Measurements from ENCODE around the gene HSPB1.
A peak's percentile ranks its signal among the peaks of the same experiment; 100 is the strongest.
"Not testable (repeated sequence)": the region's sequence is repeated elsewhere in the genome, so short reads cannot be mapped to it uniquely, and the experiment has no call there.

HSPB1 gene

DNA sequence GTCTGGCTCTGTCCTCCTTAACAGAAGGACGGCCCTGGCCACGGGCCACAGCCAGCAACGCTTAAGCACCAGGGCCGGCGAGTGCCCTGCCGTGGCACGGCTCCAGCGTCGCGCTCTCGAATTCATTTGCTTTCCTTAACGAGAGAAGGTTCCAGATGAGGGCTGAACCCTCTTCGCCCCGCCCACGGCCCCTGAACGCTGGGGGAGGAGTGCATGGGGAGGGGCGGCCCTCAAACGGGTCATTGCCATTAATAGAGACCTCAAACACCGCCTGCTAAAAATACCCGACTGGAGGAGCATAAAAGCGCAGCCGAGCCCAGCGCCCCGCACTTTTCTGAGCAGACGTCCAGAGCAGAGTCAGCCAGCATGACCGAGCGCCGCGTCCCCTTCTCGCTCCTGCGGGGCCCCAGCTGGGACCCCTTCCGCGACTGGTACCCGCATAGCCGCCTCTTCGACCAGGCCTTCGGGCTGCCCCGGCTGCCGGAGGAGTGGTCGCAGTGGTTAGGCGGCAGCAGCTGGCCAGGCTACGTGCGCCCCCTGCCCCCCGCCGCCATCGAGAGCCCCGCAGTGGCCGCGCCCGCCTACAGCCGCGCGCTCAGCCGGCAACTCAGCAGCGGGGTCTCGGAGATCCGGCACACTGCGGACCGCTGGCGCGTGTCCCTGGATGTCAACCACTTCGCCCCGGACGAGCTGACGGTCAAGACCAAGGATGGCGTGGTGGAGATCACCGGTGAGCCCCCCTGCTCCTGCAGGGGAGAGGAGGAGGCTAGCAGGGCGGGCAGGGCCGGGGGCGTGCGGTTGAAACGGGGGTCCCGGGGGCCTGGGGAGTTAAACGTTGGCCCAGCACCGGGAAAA, at the start of gene HSPB1:
Gene HSPB1 (plus strand): TSS at position 327 of the 855 bp plus-strand sequence. CDS start 40 bp downstream, at position 367.
- peak; percentile 68 for DNase-seq

GRCh38 chr7:76254781-76255180, 47.7 kb upstream of the HSPB1 start:
- DNase-seq = no peak

GRCh38 chr7:76257973-76258372, 44.5 kb upstream of the HSPB1 start:
- no peak for DNase-seq

- no peak for DNase-seq
These were observed 43.1 kb upstream of the HSPB1 start for GRCh38 chr7:76259124-76260093.

- DNase-seq = no peak
These were observed 42.2 kb upstream of the HSPB1 start for GRCh38 chr7:76260171-76260703.

GRCh38 chr7:76261329-76261728, 41.1 kb upstream of the HSPB1 start:
- no peak for DNase-seq

- no peak for DNase-seq
These were observed 40.5 kb upstream of the HSPB1 start for GRCh38 chr7:76261931-76262330.

GRCh38 chr7:76262683-76263402, 39.6 kb upstream of the HSPB1 start:
- DNase-seq = no peak

DNA sequence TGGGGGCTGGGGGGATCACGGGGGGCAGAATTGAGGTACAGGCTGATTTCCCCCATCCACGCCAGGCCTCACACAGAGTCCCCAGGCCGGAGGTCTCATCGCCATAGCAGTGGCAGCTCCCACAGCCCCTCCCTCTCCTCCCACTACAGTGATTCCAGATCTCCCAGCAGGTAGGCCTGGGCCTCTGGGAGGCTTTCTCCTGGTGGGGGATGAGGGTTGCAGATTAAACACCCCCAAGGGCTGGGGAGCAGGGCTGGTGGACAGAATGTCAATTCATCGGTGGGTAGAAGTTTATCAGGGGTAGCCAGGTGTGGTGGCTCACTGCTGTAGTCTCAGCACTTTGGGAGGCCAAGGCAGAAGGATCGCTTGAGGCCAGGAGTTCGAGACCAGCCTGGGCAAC, 37.2 kb upstream of the HSPB1 start:
- DNase-seq = no peak

- DNase-seq = no peak
These were observed 35.2 kb upstream of the HSPB1 start for GRCh38 chr7:76267107-76267893.

DNA sequence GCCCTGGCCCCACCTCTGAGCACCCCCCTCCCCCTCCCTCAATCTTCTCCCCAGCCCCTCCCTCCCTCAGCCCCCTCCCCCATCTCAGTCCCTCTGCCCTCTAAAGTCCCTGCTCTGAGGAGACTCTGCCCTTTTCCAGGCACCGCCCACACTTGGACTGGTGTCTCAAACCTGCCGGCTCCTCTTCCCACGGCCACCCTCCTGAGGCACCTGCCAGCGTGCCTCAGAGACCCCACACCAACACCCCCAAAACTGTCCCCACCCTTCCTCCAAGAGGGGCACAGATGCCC, 34.6 kb upstream of the HSPB1 start:
- no peak for DNase-seq

- DNase-seq = no peak
These were observed 34.1 kb upstream of the HSPB1 start for GRCh38 chr7:76268376-76268775.

DNA sequence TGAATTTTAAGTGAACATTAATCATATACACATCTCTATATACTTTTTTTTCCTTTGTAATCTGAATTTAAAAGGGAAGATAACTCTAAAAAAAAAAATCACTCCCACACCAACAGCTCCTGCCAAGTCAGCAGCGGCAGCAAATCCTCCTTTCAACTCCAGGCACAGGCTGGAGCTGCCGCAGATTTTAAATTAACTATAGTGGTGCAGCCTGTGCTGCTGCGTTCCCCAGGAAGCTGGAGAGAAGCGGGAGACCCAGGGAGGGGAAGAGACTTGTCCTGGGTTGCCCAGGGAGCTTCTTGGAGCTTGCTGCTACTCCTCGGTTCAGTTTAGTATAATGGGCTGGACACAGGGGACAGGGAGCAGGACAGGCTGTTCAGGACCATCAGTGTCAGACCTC, 32.6 kb upstream of the HSPB1 start:
- DNase-seq = no peak

GRCh38 chr7:76271384-76271783, 31.1 kb upstream of the HSPB1 start:
- not testable (repeated sequence) for DNase-seq

- no peak for DNase-seq
These were observed 30.3 kb upstream of the HSPB1 start for GRCh38 chr7:76272142-76272541.

DNA sequence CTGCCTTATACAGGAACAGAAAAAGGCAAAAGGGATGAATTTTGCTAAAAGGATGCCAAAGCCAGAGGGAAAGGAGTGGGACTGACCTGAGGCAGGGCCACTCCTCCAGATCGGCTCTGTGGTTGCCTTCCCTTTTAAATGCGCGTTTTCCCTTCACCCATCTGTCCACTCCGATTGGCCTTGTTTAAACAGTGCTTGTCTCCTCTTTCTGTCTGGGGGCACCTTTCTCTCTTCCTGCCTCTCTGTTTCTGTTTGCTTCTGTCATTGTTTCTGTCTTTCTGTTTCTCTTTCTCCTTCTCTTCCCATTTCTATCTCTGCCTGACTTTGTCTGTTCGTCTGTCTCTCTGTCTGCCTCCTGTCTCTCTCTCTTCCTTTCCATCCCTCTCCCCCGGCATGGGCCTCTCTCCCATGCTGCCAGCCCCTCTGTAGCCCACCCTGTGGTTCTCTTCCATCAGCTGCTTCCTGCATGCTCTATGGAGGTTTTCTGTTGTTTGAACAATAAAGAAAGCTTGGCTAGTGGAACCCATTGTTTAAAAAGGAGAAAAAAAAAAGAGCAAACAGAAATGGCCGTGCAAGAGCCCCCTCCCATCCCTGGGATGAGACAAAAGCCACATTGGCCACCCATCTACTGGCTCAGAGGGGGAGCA, 29.5 kb upstream of the HSPB1 start:
- DNase-seq = no peak

GRCh38 chr7:76273503-76273902, 29.0 kb upstream of the HSPB1 start:
- no peak for DNase-seq

GRCh38 chr7:76278540-76278939, 23.9 kb upstream of the HSPB1 start:
- no peak for DNase-seq

- no peak for DNase-seq
These were observed 22.1 kb upstream of the HSPB1 start for GRCh38 chr7:76280408-76280807.

DNA sequence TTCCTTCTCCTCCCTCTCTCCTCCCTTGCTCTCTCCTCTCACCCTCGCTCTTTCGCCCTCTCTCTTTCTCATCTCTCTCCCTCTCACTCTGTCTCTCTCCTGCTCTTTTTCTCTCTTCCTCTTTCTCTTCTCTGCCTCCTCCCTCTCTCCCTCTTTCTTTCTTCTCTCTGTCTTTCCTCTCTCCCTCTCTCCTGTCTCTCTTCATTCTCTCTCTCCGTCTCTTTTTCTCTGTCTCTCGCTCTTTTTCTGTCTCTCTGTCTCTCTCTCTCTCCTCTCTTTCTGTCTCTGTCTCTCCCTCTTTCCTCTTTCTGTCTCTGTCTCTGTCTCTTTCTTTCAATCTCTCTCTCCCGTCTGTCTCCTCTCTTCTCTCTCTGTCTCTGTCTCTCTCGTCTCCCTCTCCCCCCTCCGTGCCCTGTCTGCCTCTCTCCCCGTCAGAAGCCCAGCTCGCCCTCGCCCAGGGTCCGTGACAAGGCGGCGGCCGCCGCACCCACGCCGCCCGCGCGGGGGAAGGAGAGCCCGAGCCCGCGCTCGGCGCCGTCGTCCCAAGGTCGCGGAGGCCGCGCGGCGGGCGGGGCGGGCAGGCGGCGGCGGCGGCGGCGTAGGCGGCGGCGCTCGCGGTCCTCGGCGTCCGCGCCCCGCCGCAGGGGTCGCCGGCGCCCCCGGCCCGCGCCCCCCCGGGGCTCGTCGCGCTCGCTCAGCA, 21.3 kb upstream of the HSPB1 start:
- DNase-seq = no peak
